GM23248 (cell line): ENCODE results near the gene BLACAT1. TPM values are rescaled to one million over a fixed set of nuclear protein-coding genes. Genes with fewer than 3 reads are reported as not detected.
A peak's percentile ranks its signal among the peaks of the same experiment; 100 is the strongest.

ENCODE experiments used
- DNase-seq: peaks from one replicate; pipeline ENCODE4 v3.0.0-alpha.2; 2015
- H2AFZ ChIP-seq: fragments of 200-600 bp; sonication (generic); 2 replicates; pipeline ENCODE4 v1.6.1; 2016; ENCODE audit warnings: antibody characterized with exemption
- H3F3A ChIP-seq: fragments of 200-600 bp; sonication (generic); 2 replicates; pipeline ENCODE4 v1.6.1; 2016; ENCODE audit warnings: mild to moderate bottlenecking, antibody characterized with exemption, mixed run types; ENCODE audit not compliant: insufficient read depth
- H3K27ac ChIP-seq: fragments of 200-600 bp; sonication (generic); 2 replicates; pipeline ENCODE4 v1.5.1; 2016; ENCODE audit warnings: mild to moderate bottlenecking
- H3K27me3 ChIP-seq: fragments of 200-600 bp; sonication (generic); replicated peaks from 2 replicates; pipeline ENCODE4 v1.6.1; 2016; ENCODE audit warnings: mild to moderate bottlenecking; ENCODE audit not compliant: insufficient read depth
- H3K36me3 ChIP-seq: fragments of 200-600 bp; sonication (generic); 2 replicates; pipeline ENCODE4 v1.6.1; 2016; ENCODE audit warnings: low read depth, mild to moderate bottlenecking
- H3K4me1 ChIP-seq: fragments of 200-600 bp; sonication (generic); 2 replicates; pipeline ENCODE4 v1.6.1; 2016; ENCODE audit warnings: mild to moderate bottlenecking; ENCODE audit not compliant: insufficient read depth
- H3K4me2 ChIP-seq: fragments of 200-600 bp; sonication (generic); one replicate; pipeline ENCODE4 v1.6.1; 2016; ENCODE audit warnings: mild to moderate bottlenecking; ENCODE audit not compliant: unreplicated experiment
- H3K4me3 ChIP-seq: fragments of 200-600 bp; sonication (generic); 2 replicates; pipeline ENCODE4 v1.5.1; 2016; ENCODE audit warnings: mild to moderate bottlenecking
- H3K79me2 ChIP-seq: fragments of 200-600 bp; sonication (generic); 2 replicates; pipeline ENCODE4 v1.6.1; 2016; ENCODE audit warnings: mild to moderate bottlenecking; ENCODE audit not compliant: insufficient read depth
- H3K9ac ChIP-seq: fragments of 200-600 bp; sonication (generic); 2 replicates; pipeline ENCODE4 v1.6.1; 2016; ENCODE audit warnings: mild to moderate bottlenecking
- H3K9me2 ChIP-seq: fragments of 200-600 bp; sonication (generic); 2 replicates; pipeline ENCODE4 v1.6.1; 2016; ENCODE audit warnings: mixed run types, mild to moderate bottlenecking, moderate library complexity; ENCODE audit not compliant: insufficient read depth
- H3K9me3 ChIP-seq: fragments of 200-600 bp; sonication (generic); one replicate; pipeline ENCODE4 v1.6.1; 2017; ENCODE audit warnings: low read depth
- H4K20me1 ChIP-seq: fragments of 200-600 bp; sonication (generic); 2 replicates; pipeline ENCODE4 v1.6.0; 2016; ENCODE audit not compliant: insufficient read depth
- EZH2 ChIP-seq: fragments of 200-600 bp; sonication (generic); IDR thresholded peaks from 2 replicates; pipeline ENCODE4 v1.6.1; 2018; ENCODE audit warnings: antibody characterized with exemption, mild to moderate bottlenecking; ENCODE audit not compliant: insufficient read depth, poor library complexity, severe bottlenecking
- EZH2phosphoT487 ChIP-seq: fragments of 200-600 bp; sonication (generic); IDR thresholded peaks from 2 replicates; pipeline ENCODE4 v1.6.1; 2018; ENCODE audit warnings: antibody characterized with exemption, moderate library complexity, mild to moderate bottlenecking, low read depth; ENCODE audit not compliant: insufficient read depth
- WGBS, 2 experiments: methylation state at CpG; one replicate each; pipeline ENCODE4 v1.1.6; 2015 to 2017; ENCODE audit warnings: low lambda C conversion rate in 2 of 2, low coverage in 1 of 2; ENCODE audit errors: missing lambda C conversion rate in 2 of 2; 5-methylcytosine and 5-hydroxymethylcytosine counted together
- in situ Hi-C: fragments of 300-500 bp; cut with MboI; formaldehyde crosslinking; loops from 2 replicates; pipeline ENCODE4 v1.15.0; 2020
- polyA plus RNA-seq: library from polyadenylated mRNA; unstranded; fragments of >200 nt; fragmentation: Nextera tagmentation; extraction: Ambion mirVana; gene quantifications from 2 replicates; pipeline ENCODE4 v1.2.1, GENCODE V29; 2016
- total RNA-seq: library from RNA; depleted of rRNA; stranded (reverse); fragments of >200 nt; shearing (Covaris generic); gene quantifications from 2 replicates; pipeline ENCODE4 v1.2.3, GENCODE V29; 2014

The BLACAT1 gene
- total and polyA plus RNA-seq, 2 experiments from 2014 or later = not detected

- no peak for TF ChIP-seq EZH2
- TF ChIP-seq EZH2phosphoT487 = no peak
- in situ Hi-C loops = no loop called here
- peaks cover 79% of the 10 kb centered on the region for H3K27me3 ChIP-seq
- DNase-seq = no peak
- H3K4me2 ChIP-seq = no peak overlapping the region
- no peaks in the 10 kb centered on the region for H3K9me2 ChIP-seq
- no peaks in the 10 kb centered on the region for H3K9me3 ChIP-seq
- H3K4me3 ChIP-seq = no peak overlapping the region
- no peaks in the 10 kb centered on the region for H3K36me3 ChIP-seq
- H4K20me1 ChIP-seq = no peaks in the 10 kb centered on the region
- no peaks in the 10 kb centered on the region for H3K4me1 ChIP-seq
- H3F3A ChIP-seq = no peaks in the 10 kb centered on the region
- no peak overlapping the region for H3K9ac ChIP-seq
- WGBS, 2 experiments = 3 to 4% methylated on average over 7 of the region's 7 CpGs
- H3K27ac ChIP-seq = no peak overlapping the region
- H2AFZ ChIP-seq = no peak overlapping the region
- no peaks in the 10 kb centered on the region for H3K79me2 ChIP-seq
These were observed 10.9 kb upstream of the BLACAT1 start for GRCh38 chr1:205466595-205467220.

- no peaks in the 10 kb centered on the region for H3K36me3 ChIP-seq
- H4K20me1 ChIP-seq = no peaks in the 10 kb centered on the region
- TF ChIP-seq EZH2 (no peak), EZH2phosphoT487 (no peak)
- no peak overlapping the region for H2AFZ ChIP-seq
- no peaks in the 10 kb centered on the region for H3K9me3 ChIP-seq
- in situ Hi-C loops = no loop called here
- H3K27ac ChIP-seq = no peak overlapping the region
- H3K79me2 ChIP-seq = no peaks in the 10 kb centered on the region
- peaks cover 81% of the 10 kb centered on the region for H3K27me3 ChIP-seq
- H3K4me2 ChIP-seq = no peak overlapping the region
- no peaks in the 10 kb centered on the region for H3K4me1 ChIP-seq
- WGBS, 2 experiments = 36 to 50% methylated on average over 2 of the region's 2 CpGs
- H3K4me3 ChIP-seq = no peak overlapping the region
- no peak for DNase-seq
- no peaks in the 10 kb centered on the region for H3K9me2 ChIP-seq
- no peaks in the 10 kb centered on the region for H3F3A ChIP-seq
- H3K9ac ChIP-seq = no peak overlapping the region
These were observed 9.5 kb upstream of the BLACAT1 start for GRCh38 chr1:205465392-205465791.

GRCh38 chr1:205458777-205459566 is 3.1 kb upstream of the BLACAT1 start:
- 38% methylated on average over 6 of the region's 6 CpGs for WGBS, 2 experiments
- no peak overlapping the region for H3K27ac ChIP-seq
- no peaks in the 10 kb centered on the region for H3K9me3 ChIP-seq
- no peaks in the 10 kb centered on the region for H3K79me2 ChIP-seq
- no peak overlapping the region for H3K9ac ChIP-seq
- in situ Hi-C loops = no loop called here
- H3K4me3 ChIP-seq = no peak overlapping the region
- H3K36me3 ChIP-seq = no peaks in the 10 kb centered on the region
- no peaks in the 10 kb centered on the region for H3F3A ChIP-seq
- H2AFZ ChIP-seq = no peak overlapping the region
- H4K20me1 ChIP-seq = no peaks in the 10 kb centered on the region
- DNase-seq = peak; percentile 76
- H3K27me3 ChIP-seq = peaks cover 84% of the 10 kb centered on the region
- H3K4me2 ChIP-seq = no peak overlapping the region
- H3K4me1 ChIP-seq = no peaks in the 10 kb centered on the region
- no peaks in the 10 kb centered on the region for H3K9me2 ChIP-seq
- no peak for TF ChIP-seq EZH2phosphoT487
- TF ChIP-seq EZH2 = peak; percentile 54

- no peak overlapping the region for H2AFZ ChIP-seq
- H3K4me2 ChIP-seq = no peak overlapping the region
- in situ Hi-C loops = no loop called here
- no peaks in the 10 kb centered on the region for H3K36me3 ChIP-seq
- no peaks in the 10 kb centered on the region for H3K4me1 ChIP-seq
- WGBS, 2 experiments = 3% methylated on average over 28 to 74 of the region's 74 CpGs
- peak; percentile 80; the same call in 1 of the 2 replicates for TF ChIP-seq EZH2phosphoT487
- TF ChIP-seq EZH2 = no peak
- no peak overlapping the region for H3K27ac ChIP-seq
- no peaks in the 10 kb centered on the region for H3K9me2 ChIP-seq
- H3K9ac ChIP-seq = no peak overlapping the region
- no peak overlapping the region for H3K4me3 ChIP-seq
- H3F3A ChIP-seq = no peaks in the 10 kb centered on the region
- peaks cover 80% of the 10 kb centered on the region for H3K27me3 ChIP-seq
- no peaks in the 10 kb centered on the region for H3K79me2 ChIP-seq
- H4K20me1 ChIP-seq = no peaks in the 10 kb centered on the region
- no peaks in the 10 kb centered on the region for H3K9me3 ChIP-seq
- DNase-seq = no peak
These were observed 1.3 kb upstream of the BLACAT1 start for GRCh38 chr1:205456868-205457745.
